ENCODE results near the gene USP32.
A peak's percentile ranks its signal among the peaks of the same experiment; 100 is the strongest.

Gene USP32

GRCh38 chr17:60149691-60150582, 242.0 kb downstream of the USP32 start, which contains the start of gene CA4:
Gene CA4 (plus strand): TSS chr17:60149973. CDS start chr17:60150035, 62 bp downstream.
- peak; percentile 65 for DNase-seq

- DNase-seq: peak; percentile 71
These were observed 243.6 kb downstream of the USP32 start for GRCh38 chr17:60148373-60148772.

GRCh38 chr17:60147553-60148223, 244.2 kb downstream of the USP32 start:
- DNase-seq: no peak

GRCh38 chr17:60146206-60146605, 245.7 kb downstream of the USP32 start:
- no peak for DNase-seq

GRCh38 chr17:60145006-60145935, 246.7 kb downstream of the USP32 start:
- DNase-seq: peak; percentile 65

GRCh38 chr17:60142872-60143499, 248.9 kb downstream of the USP32 start:
- DNase-seq: peak; percentile 93

GRCh38 chr17:60141111-60142018, 250.6 kb downstream of the USP32 start:
- no peak for DNase-seq

- DNase-seq: no peak
These were observed 252.3 kb downstream of the USP32 start for GRCh38 chr17:60139438-60140285.

- no peak for DNase-seq
These were observed 253.0 kb downstream of the USP32 start for GRCh38 chr17:60138769-60139437.

- DNase-seq: no peak
These were observed 254.2 kb downstream of the USP32 start for GRCh38 chr17:60137731-60138130.

GRCh38 chr17:60135951-60136666, 255.8 kb downstream of the USP32 start:
- DNase-seq: peak; percentile 19

GRCh38 chr17:60135151-60135950, 256.6 kb downstream of the USP32 start:
- DNase-seq: peak; percentile 96

- DNase-seq: peak; percentile 69
These were observed 257.4 kb downstream of the USP32 start for GRCh38 chr17:60134396-60135150.

- DNase-seq: no peak
These were observed 261.5 kb downstream of the USP32 start for GRCh38 chr17:60130466-60130865.

- DNase-seq: no peak
These were observed 262.8 kb downstream of the USP32 start for GRCh38 chr17:60129164-60129563.
